ENCODE results near the gene EEFSEC. TPM values are rescaled to one million over a fixed set of nuclear protein-coding genes. Genes with fewer than 3 reads are reported as not detected.
A peak's percentile ranks its signal among the peaks of the same experiment; 100 is the strongest.

Gene EEFSEC
- total RNA-seq, 1 donor from 2014 or later, result 18.7 TPM

- Mint-ChIP-seq H3K36me3 (ENCODE audit: low read depth) (no peaks in the 10 kb centered on the region), H3K27ac (no peak overlapping the region), H3K4me3 (no peak overlapping the region), H3K27me3 (ENCODE audit: insufficient read depth) (no peaks in the 10 kb centered on the region), H3K9me3 (no peaks in the 10 kb centered on the region), H3K4me1 (ENCODE audit: low read depth) (no peaks in the 10 kb centered on the region)
- intact Hi-C loops (cut with micrococcal nuclease), result no loop called here
- DNase-seq (ENCODE audit: low spot score), result no peak
Observed at GRCh38 chr3:128366136-128366535, 212.9 kb downstream of the EEFSEC start.

- Mint-ChIP-seq H3K4me3 (no peak overlapping the region), H3K4me1 (ENCODE audit: low read depth) (no peaks in the 10 kb centered on the region), H3K9me3 (no peaks in the 10 kb centered on the region), H3K27ac (peak overlapping the region; percentile 25), H3K27me3 (ENCODE audit: insufficient read depth) (no peaks in the 10 kb centered on the region), H3K36me3 (ENCODE audit: low read depth) (no peaks in the 10 kb centered on the region)
- no peak for DNase-seq (ENCODE audit: low spot score)
- intact Hi-C loops (cut with micrococcal nuclease), result no loop called here
Observed at GRCh38 chr3:128366652-128367051, 213.4 kb downstream of the EEFSEC start.

- no peaks in the 10 kb centered on the region for H3K9me3 Mint-ChIP-seq
- no peaks in the 10 kb centered on the region for H3K36me3 Mint-ChIP-seq (ENCODE audit: low read depth)
- no peaks in the 10 kb centered on the region for H3K27me3 Mint-ChIP-seq (ENCODE audit: insufficient read depth)
- H3K4me3 Mint-ChIP-seq, result no peak overlapping the region
- no peak overlapping the region for H3K27ac Mint-ChIP-seq
- DNase-seq (ENCODE audit: low spot score), result no peak
- H3K4me1 Mint-ChIP-seq (ENCODE audit: low read depth), result peaks cover 3% of the 10 kb centered on the region
- intact Hi-C loops (cut with micrococcal nuclease), result no loop called here
Observed at GRCh38 chr3:128367221-128367620, 213.9 kb downstream of the EEFSEC start.

- Mint-ChIP-seq H3K9me3 (no peaks in the 10 kb centered on the region), H3K27me3 (ENCODE audit: insufficient read depth) (no peaks in the 10 kb centered on the region), H3K4me3 (no peak overlapping the region), H3K4me1 (ENCODE audit: low read depth) (peaks cover 8% of the 10 kb centered on the region), H3K36me3 (ENCODE audit: low read depth) (no peaks in the 10 kb centered on the region), H3K27ac (no peak overlapping the region)
- DNase-seq (ENCODE audit: low spot score), result no peak
- intact Hi-C loops (cut with micrococcal nuclease), result no loop called here
Observed at GRCh38 chr3:128367761-128368160, 214.5 kb downstream of the EEFSEC start.

- H3K36me3 Mint-ChIP-seq (ENCODE audit: low read depth), result no peaks in the 10 kb centered on the region
- H3K27me3 Mint-ChIP-seq (ENCODE audit: insufficient read depth), result no peaks in the 10 kb centered on the region
Observed at GRCh38 chr3:128368626-128369025, 215.3 kb downstream of the EEFSEC start.

GRCh38 chr3:128369121-128369703 lies 215.9 kb downstream of the EEFSEC start:
- DNase-seq (ENCODE audit: low spot score), result no peak
- H3K4me1 Mint-ChIP-seq (ENCODE audit: low read depth), result peaks cover 11% of the 10 kb centered on the region
- intact Hi-C loops (cut with micrococcal nuclease), result no loop called here
- no peak overlapping the region for H3K4me3 Mint-ChIP-seq
- H3K9me3 Mint-ChIP-seq, result no peaks in the 10 kb centered on the region
- no peaks in the 10 kb centered on the region for H3K36me3 Mint-ChIP-seq (ENCODE audit: low read depth)
- no peak overlapping the region for H3K27ac Mint-ChIP-seq
- H3K27me3 Mint-ChIP-seq (ENCODE audit: insufficient read depth), result no peaks in the 10 kb centered on the region

More at GRCh38 chr3:128368626-128369025, 215.3 kb downstream of the EEFSEC start:
- peaks cover 11% of the 10 kb centered on the region for H3K4me1 Mint-ChIP-seq (ENCODE audit: low read depth)
- no peak overlapping the region for H3K4me3 Mint-ChIP-seq
- no peak for DNase-seq (ENCODE audit: low spot score)
- intact Hi-C loops (cut with micrococcal nuclease), result no loop called here
- H3K27ac Mint-ChIP-seq, result no peak overlapping the region
- no peaks in the 10 kb centered on the region for H3K9me3 Mint-ChIP-seq

GRCh38 chr3:128369881-128370642 lies 216.8 kb downstream of the EEFSEC start:
- no peaks in the 10 kb centered on the region for H3K27me3 Mint-ChIP-seq (ENCODE audit: insufficient read depth)
- H3K4me3 Mint-ChIP-seq, result no peak overlapping the region
- no peaks in the 10 kb centered on the region for H3K9me3 Mint-ChIP-seq
- H3K36me3 Mint-ChIP-seq (ENCODE audit: low read depth), result no peaks in the 10 kb centered on the region
- no peak overlapping the region for H3K27ac Mint-ChIP-seq
- no peak for DNase-seq (ENCODE audit: low spot score)
- peaks cover 11% of the 10 kb centered on the region for H3K4me1 Mint-ChIP-seq (ENCODE audit: low read depth)
- intact Hi-C loops (cut with micrococcal nuclease), result no loop called here

- Mint-ChIP-seq H3K4me3 (no peak overlapping the region), H3K27ac (no peak overlapping the region), H3K4me1 (ENCODE audit: low read depth) (peaks cover 11% of the 10 kb centered on the region), H3K27me3 (ENCODE audit: insufficient read depth) (no peaks in the 10 kb centered on the region), H3K9me3 (no peaks in the 10 kb centered on the region), H3K36me3 (ENCODE audit: low read depth) (no peaks in the 10 kb centered on the region)
- intact Hi-C loops (cut with micrococcal nuclease), result no loop called here
- DNase-seq (ENCODE audit: low spot score), result no peak
Observed at GRCh38 chr3:128372281-128372680, 219.0 kb downstream of the EEFSEC start.

- DNase-seq (ENCODE audit: low spot score), result no peak
- no peak overlapping the region for H3K4me3 Mint-ChIP-seq
- no peak overlapping the region for H3K27ac Mint-ChIP-seq
Observed at GRCh38 chr3:128372707-128373533, 219.6 kb downstream of the EEFSEC start.

GRCh38 chr3:128374746-128375445 lies 221.6 kb downstream of the EEFSEC start:
- no peak overlapping the region for H3K4me3 Mint-ChIP-seq
- intact Hi-C loops (cut with micrococcal nuclease), result no loop called here
- H3K27me3 Mint-ChIP-seq (ENCODE audit: insufficient read depth), result no peaks in the 10 kb centered on the region
- H3K27ac Mint-ChIP-seq, result no peak overlapping the region
- no peak for DNase-seq (ENCODE audit: low spot score)
- H3K9me3 Mint-ChIP-seq, result no peaks in the 10 kb centered on the region
- no peaks in the 10 kb centered on the region for H3K36me3 Mint-ChIP-seq (ENCODE audit: low read depth)
- H3K4me1 Mint-ChIP-seq (ENCODE audit: low read depth), result peaks cover 11% of the 10 kb centered on the region

More at GRCh38 chr3:128372707-128373533, 219.6 kb downstream of the EEFSEC start:
- Mint-ChIP-seq H3K9me3 (no peaks in the 10 kb centered on the region), H3K27me3 (ENCODE audit: insufficient read depth) (no peaks in the 10 kb centered on the region), H3K4me1 (ENCODE audit: low read depth) (peaks cover 11% of the 10 kb centered on the region), H3K36me3 (ENCODE audit: low read depth) (no peaks in the 10 kb centered on the region)
- intact Hi-C loops (cut with micrococcal nuclease), result no loop called here

GRCh38 chr3:128376516-128376915 lies 223.2 kb downstream of the EEFSEC start:
- Mint-ChIP-seq H3K4me3 (no peak overlapping the region), H3K36me3 (ENCODE audit: low read depth) (no peaks in the 10 kb centered on the region), H3K27ac (no peak overlapping the region), H3K4me1 (ENCODE audit: low read depth) (peaks cover 11% of the 10 kb centered on the region), H3K27me3 (ENCODE audit: insufficient read depth) (no peaks in the 10 kb centered on the region), H3K9me3 (no peaks in the 10 kb centered on the region)
- intact Hi-C loops (cut with micrococcal nuclease), result no loop called here
- no peak for DNase-seq (ENCODE audit: low spot score)

GRCh38 chr3:128378631-128379347 lies 225.5 kb downstream of the EEFSEC start:
- H3K36me3 Mint-ChIP-seq (ENCODE audit: low read depth), result no peaks in the 10 kb centered on the region
- H3K9me3 Mint-ChIP-seq, result no peaks in the 10 kb centered on the region
- intact Hi-C loops (cut with micrococcal nuclease), result no loop called here
- H3K4me3 Mint-ChIP-seq, result no peak overlapping the region
- no peak overlapping the region for H3K27ac Mint-ChIP-seq
- DNase-seq (ENCODE audit: low spot score), result no peak
- H3K27me3 Mint-ChIP-seq (ENCODE audit: insufficient read depth), result no peaks in the 10 kb centered on the region
- no peaks in the 10 kb centered on the region for H3K4me1 Mint-ChIP-seq (ENCODE audit: low read depth)

Measured in activated T-helper 1 cell treated with anti-CD3 and anti-CD28 coated beads, Interleukin-12 subunit alpha, Interleukin-12 subunit beta, Interleukin-2, Interleukin-4 antibody, amounts not matched to agents 30 ng/mL and 10 ng/mL and 1 ng/mL, durations not matched to agents 14 hours and 24 hours and 36 hours (primary cell).